H9 (cell line): ENCODE data around the gene NFE2L2. TPM values are rescaled to one million over a fixed set of nuclear protein-coding genes. Genes with fewer than 3 reads are reported as not detected.

Source experiments
- DNase-seq: peaks from one replicate; pipeline ENCODE4 v3.0.0-alpha.2; 2017
- H2AFZ ChIP-seq: one replicate; pipeline ENCODE4 v1.6.1; 2013; ENCODE audit warnings: mild to moderate bottlenecking, low read length, control low read depth, moderate library complexity
- H2AK5ac ChIP-seq: 2 replicates; pipeline ENCODE4 v1.6.1; 2013; ENCODE audit warnings: low read length, control low read depth, mixed read lengths; ENCODE audit not compliant: insufficient read length
- H2BK120ac ChIP-seq: one replicate; pipeline ENCODE4 v1.6.1; 2013; ENCODE audit warnings: low read depth, mild to moderate bottlenecking, low read length, control low read depth, inconsistent platforms; ENCODE audit not compliant: poor library complexity, severe bottlenecking
- H2BK12ac ChIP-seq: 2 replicates; pipeline ENCODE4 v1.6.1; 2013; ENCODE audit warnings: low read length, control low read depth, mixed read lengths, low read depth; ENCODE audit not compliant: insufficient read length
- H2BK15ac ChIP-seq: 2 replicates; pipeline ENCODE4 v1.6.1; 2013; ENCODE audit warnings: low read depth, low read length, control low read depth
- H2BK20ac ChIP-seq: one replicate; pipeline ENCODE4 v1.6.1; 2013; ENCODE audit warnings: low read depth, mild to moderate bottlenecking, low read length, control low read depth, inconsistent platforms; ENCODE audit not compliant: poor library complexity, severe bottlenecking
- H2BK5ac ChIP-seq: 2 replicates; pipeline ENCODE4 v1.6.1; 2013; ENCODE audit warnings: low read length, control low read depth, mixed read lengths; ENCODE audit not compliant: insufficient read length
- H3K14ac ChIP-seq: 2 replicates; pipeline ENCODE4 v1.6.1; 2013; ENCODE audit warnings: low read length, control low read depth; ENCODE audit not compliant: insufficient read depth
- H3K18ac ChIP-seq: 2 replicates; pipeline ENCODE4 v1.6.1; 2013; ENCODE audit warnings: low read depth, mild to moderate bottlenecking, mixed read lengths, low read length, control low read depth; ENCODE audit not compliant: insufficient read length
- H3K23ac ChIP-seq: 2 replicates; pipeline ENCODE4 v1.6.1; 2013; ENCODE audit warnings: low read length, control low read depth, mixed read lengths, low read depth; ENCODE audit not compliant: insufficient read length
- H3K23me2 ChIP-seq: 2 replicates; pipeline ENCODE4 v1.6.1; 2013; ENCODE audit warnings: low read depth, mild to moderate bottlenecking, mixed read lengths, low read length, control low read depth; ENCODE audit not compliant: insufficient read length, poor library complexity, severe bottlenecking
- H3K27ac ChIP-seq: 2 replicates; pipeline ENCODE4 v1.5.1; 2013; ENCODE audit warnings: low read length, control low read depth, mixed read lengths, low read depth; ENCODE audit not compliant: insufficient read length
- H3K27me3 ChIP-seq: 2 replicates; pipeline ENCODE4 v1.6.1; 2013; ENCODE audit warnings: low read length, control low read depth, inconsistent platforms; ENCODE audit not compliant: insufficient read depth
- H3K4ac ChIP-seq: 2 replicates; pipeline ENCODE4 v1.6.1; 2013; ENCODE audit warnings: low read depth, mild to moderate bottlenecking, control low read depth, inconsistent platforms, low read length, moderate library complexity
- H3K4me1 ChIP-seq: 2 replicates; pipeline ENCODE4 v1.6.1; 2013; ENCODE audit warnings: low read length, control low read depth, inconsistent platforms; ENCODE audit not compliant: insufficient read depth
- H3K4me2 ChIP-seq: 2 replicates; pipeline ENCODE4 v1.6.1; 2013; ENCODE audit warnings: low read length, control low read depth, mixed read lengths; ENCODE audit not compliant: insufficient read length, insufficient read depth
- H3K56ac ChIP-seq: 2 replicates; pipeline ENCODE4 v1.6.1; 2013; ENCODE audit warnings: low read depth, mild to moderate bottlenecking, mixed read lengths, low read length, control low read depth; ENCODE audit not compliant: insufficient read length
- H3K79me1 ChIP-seq: 2 replicates; pipeline ENCODE4 v1.6.1; 2013; ENCODE audit warnings: low read depth, mild to moderate bottlenecking, moderate library complexity, low read length, control low read depth, inconsistent platforms; ENCODE audit not compliant: insufficient read depth, poor library complexity, severe bottlenecking
- H3K79me2 ChIP-seq: 2 replicates; pipeline ENCODE4 v1.6.1; 2013; ENCODE audit warnings: low read length, control low read depth, inconsistent platforms; ENCODE audit not compliant: insufficient read depth
- H3K9ac ChIP-seq: 2 replicates; pipeline ENCODE4 v1.6.1; 2013; ENCODE audit warnings: low read length, control low read depth, mixed read lengths; ENCODE audit not compliant: insufficient read length; ENCODE audit errors: extremely low read depth
- H3K9me3 ChIP-seq: one replicate; pipeline ENCODE4 v1.6.1; 2013; ENCODE audit warnings: low read depth, low read length, inconsistent platforms; ENCODE audit not compliant: control insufficient read depth
- H3T11ph ChIP-seq: one replicate; pipeline ENCODE4 v1.6.1; 2013; ENCODE audit warnings: mild to moderate bottlenecking, low read length, control low read depth, inconsistent platforms
- H4K20me1 ChIP-seq: one replicate; pipeline ENCODE4 v1.6.1; 2013; ENCODE audit not compliant: control insufficient read depth, insufficient read length, insufficient read depth
- H4K5ac ChIP-seq: 2 replicates; pipeline ENCODE4 v1.6.1; 2013; ENCODE audit warnings: low read depth, mild to moderate bottlenecking, mixed read lengths, low read length, control low read depth; ENCODE audit not compliant: insufficient read length
- H4K8ac ChIP-seq: replicated peaks from 2 replicates; pipeline ENCODE4 v1.6.1; 2013; ENCODE audit warnings: low read length, control low read depth, mixed read lengths, low read depth; ENCODE audit not compliant: insufficient read length
- H4K91ac ChIP-seq: 2 replicates; pipeline ENCODE4 v1.6.1; 2013; ENCODE audit warnings: low read depth, mild to moderate bottlenecking, moderate library complexity, mixed read lengths, low read length, control low read depth; ENCODE audit not compliant: insufficient read length
- H3K27ac Mint-ChIP-seq, 3 experiments: 2 replicates in 2 of 3; 3 replicates in 1 of 3; pipeline ENCODE4 v1.8.0; 2020 to 2021; ENCODE audit warnings: mixed read lengths in 3 of 3, mild to moderate bottlenecking in 1 of 3, moderate library complexity in 1 of 3
- H3K27me3 Mint-ChIP-seq: 2 replicates; pipeline ENCODE4 v1.8.0; 2021; ENCODE audit warnings: low read depth, mild to moderate bottlenecking, moderate library complexity, mixed read lengths
- H3K36me3 Mint-ChIP-seq, 3 experiments: 2 replicates in 2 of 3; 3 replicates in 1 of 3; pipeline ENCODE4 v1.8.0; 2020 to 2021; ENCODE audit warnings: low read depth in 3 of 3, mixed read lengths in 3 of 3; ENCODE audit not compliant: insufficient read depth in 1 of 3
- H3K4me1 Mint-ChIP-seq, 2 experiments: 2 replicates each; pipeline ENCODE4 v1.8.0; 2020; ENCODE audit warnings: mixed read lengths in 2 of 2
- H3K4me3 Mint-ChIP-seq, 2 experiments: 2 replicates in 1 of 2; 3 replicates in 1 of 2; pipeline ENCODE4 v1.8.0; 2020 to 2021; ENCODE audit warnings: mild to moderate bottlenecking in 2 of 2, mixed read lengths in 2 of 2, moderate library complexity in 1 of 2
- H3K9me3 Mint-ChIP-seq, 2 experiments: 2 replicates in 1 of 2; 3 replicates in 1 of 2; pipeline ENCODE4 v1.8.0; 2020; ENCODE audit warnings: mild to moderate bottlenecking in 2 of 2, mixed read lengths in 2 of 2, moderate library complexity in 1 of 2
- WGBS: extraction: QIAGEN DNeasy Blood & Tissue Kit; methylation state at CpG from one replicate; pipeline ENCODE4 v1.1.7; 2013; ENCODE audit warnings: missing lambda C conversion rate, low lambda C conversion rate, mixed read lengths; ENCODE audit not compliant: insufficient read length; ENCODE audit errors: extremely low coverage; 5-methylcytosine and 5-hydroxymethylcytosine counted together
- total RNA-seq: library from RNA; stranded (reverse); gene quantifications from 2 replicates; pipeline ENCODE4 v1.2.1, GENCODE V29; 2021
- TF ChIP-seq, protein P1 (sequence below): fragments of 200-600 bp; sonication (generic); conservative IDR thresholded peaks from 3 replicates; pipeline ENCODE4 v1.8.0; 2021; ENCODE audit warnings: antibody characterized with exemption, mild to moderate bottlenecking

Gene NFE2L2
- total RNA-seq, 1 experiment from 2014 or later = 42.5 TPM

DNA sequence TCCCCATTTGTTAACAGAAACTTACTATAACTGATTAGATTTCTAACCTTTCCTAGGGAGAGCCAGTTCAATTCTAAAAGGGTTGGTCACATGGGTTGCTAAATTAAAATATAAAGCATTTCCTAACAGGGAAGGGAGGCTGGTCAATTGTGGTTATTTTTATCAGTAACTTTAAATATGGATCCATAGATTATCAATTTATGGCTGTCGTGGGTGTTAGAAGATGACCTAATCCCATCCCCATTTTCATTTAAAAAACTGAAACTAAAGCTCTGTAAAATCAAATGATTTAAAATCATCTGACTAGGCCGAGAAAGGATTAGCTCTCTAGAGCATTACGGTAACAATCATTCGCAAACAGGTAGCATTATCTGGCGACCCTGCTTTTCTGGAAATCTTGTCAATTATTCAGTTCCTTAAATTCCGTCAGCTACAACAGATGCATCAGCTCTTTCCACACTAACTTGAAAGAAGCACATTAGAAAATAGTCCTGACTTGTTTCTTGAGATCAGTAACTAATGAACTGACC lies 52.9 kb downstream of the NFE2L2 start:
- H4K20me1 ChIP-seq = no peaks in the 10 kb centered on the region

More for the DNA sequence above, 52.9 kb downstream of the NFE2L2 start:
- TF ChIP-seq, protein P1, sequence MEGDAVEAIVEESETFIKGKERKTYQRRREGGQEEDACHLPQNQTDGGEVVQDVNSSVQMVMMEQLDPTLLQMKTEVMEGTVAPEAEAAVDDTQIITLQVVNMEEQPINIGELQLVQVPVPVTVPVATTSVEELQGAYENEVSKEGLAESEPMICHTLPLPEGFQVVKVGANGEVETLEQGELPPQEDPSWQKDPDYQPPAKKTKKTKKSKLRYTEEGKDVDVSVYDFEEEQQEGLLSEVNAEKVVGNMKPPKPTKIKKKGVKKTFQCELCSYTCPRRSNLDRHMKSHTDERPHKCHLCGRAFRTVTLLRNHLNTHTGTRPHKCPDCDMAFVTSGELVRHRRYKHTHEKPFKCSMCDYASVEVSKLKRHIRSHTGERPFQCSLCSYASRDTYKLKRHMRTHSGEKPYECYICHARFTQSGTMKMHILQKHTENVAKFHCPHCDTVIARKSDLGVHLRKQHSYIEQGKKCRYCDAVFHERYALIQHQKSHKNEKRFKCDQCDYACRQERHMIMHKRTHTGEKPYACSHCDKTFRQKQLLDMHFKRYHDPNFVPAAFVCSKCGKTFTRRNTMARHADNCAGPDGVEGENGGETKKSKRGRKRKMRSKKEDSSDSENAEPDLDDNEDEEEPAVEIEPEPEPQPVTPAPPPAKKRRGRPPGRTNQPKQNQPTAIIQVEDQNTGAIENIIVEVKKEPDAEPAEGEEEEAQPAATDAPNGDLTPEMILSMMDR = no peak
- H3K4ac ChIP-seq = peak overlapping the region; percentile 77; the same call in 1 of the 2 replicates
- peaks cover 6% of the 10 kb centered on the region for H3K23me2 ChIP-seq
- peak overlapping the region; percentile 96 for H3K27ac ChIP-seq
- peak overlapping the region; percentile 96 for H3K18ac ChIP-seq
- peak overlapping the region; percentile 73 for H2BK5ac ChIP-seq
- Mint-ChIP-seq H3K4me3 (peak overlapping the region; percentile 89 to 95), H3K36me3 (peaks cover 28 to 36% (median 33%) of the 10 kb centered on the region in 3 experiments), H3K9me3 (no peaks in the 10 kb centered on the region), H3K4me1 (peaks cover 30 to 44% of the 10 kb centered on the region in 2 experiments), H3K27ac (peak overlapping the region; percentile 100), H3K27me3 (no peaks in the 10 kb centered on the region)
- H3K23ac ChIP-seq = no peak overlapping the region
- no peak for DNase-seq
- H2BK15ac ChIP-seq = no peak overlapping the region
- H3K79me1 ChIP-seq = no peaks in the 10 kb centered on the region
- WGBS = no CpG with 5 or more reads among the region's 6 CpGs
- H4K91ac ChIP-seq = no peak overlapping the region
- H4K5ac ChIP-seq = peak overlapping the region; percentile 81
- no peak overlapping the region for H2BK20ac ChIP-seq
- H2BK12ac ChIP-seq = no peak overlapping the region
- no peak overlapping the region for H2AFZ ChIP-seq
- peak overlapping the region; percentile 98 for H2BK120ac ChIP-seq
- H3K14ac ChIP-seq = peak overlapping the region; percentile 94; the same call in 1 of the 2 replicates
- H3K4me2 ChIP-seq = peak overlapping the region; percentile 78
- peak overlapping the region; percentile 91 for H3T11ph ChIP-seq
- peak overlapping the region; percentile 98 for H3K9ac ChIP-seq
- no peak overlapping the region for H2AK5ac ChIP-seq
- H3K56ac ChIP-seq = peak overlapping the region; percentile 30
- no peaks in the 10 kb centered on the region; the same call in 1 of the 2 replicates for H3K4me1 ChIP-seq
- H3K79me2 ChIP-seq = peaks cover 20% of the 10 kb centered on the region; the same call in 1 of the 2 replicates
- H3K9me3 ChIP-seq = no peaks in the 10 kb centered on the region
- H3K27me3 ChIP-seq = no peaks in the 10 kb centered on the region
- H4K8ac ChIP-seq = no peak overlapping the region
